GM12892 (cell line): ENCODE results near the gene CLRN2.

Experiments
- POLR2A ChIP-seq: IDR thresholded peaks from 2 replicates; pipeline ENCODE4 v1.6.1; 2011; ENCODE audit warnings: low read depth, low read length, control low read depth
- POLR2AphosphoS5 ChIP-seq: IDR thresholded peaks from 2 replicates; pipeline ENCODE4 v1.6.1; 2011; ENCODE audit warnings: low read depth, low read length, control low read depth

DNA sequence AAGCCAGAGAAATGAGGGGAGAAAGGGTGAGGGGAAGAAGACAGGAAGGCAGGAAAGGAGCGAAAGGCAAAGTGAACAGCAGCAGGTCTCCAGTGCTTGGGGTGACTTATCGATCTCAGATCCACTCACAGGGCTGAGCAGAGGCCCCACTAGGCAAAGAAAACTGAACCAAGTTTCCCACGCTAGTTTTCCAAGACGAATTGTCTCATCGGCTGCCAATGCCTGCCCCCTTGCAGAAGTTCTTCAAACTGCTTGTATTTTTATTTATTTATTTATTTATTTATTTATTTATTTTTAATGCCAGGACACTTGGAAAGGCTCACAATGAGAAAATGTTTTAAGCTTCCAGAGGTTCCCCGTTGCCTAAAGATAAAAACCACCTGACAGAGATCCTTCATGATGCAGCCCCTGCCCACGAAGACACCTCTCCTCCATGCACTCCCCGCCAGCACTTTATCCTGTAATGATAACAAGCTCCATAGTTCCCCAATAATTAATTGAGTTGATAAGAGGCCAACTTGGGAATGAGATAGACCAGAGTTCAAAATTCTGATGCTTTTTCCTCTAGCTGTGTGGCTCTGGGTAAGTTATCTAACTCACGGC, 46.2 kb upstream of the CLRN2 start:
- TF ChIP-seq POLR2A: no peak
- TF ChIP-seq POLR2AphosphoS5: no peak
